PFSK-1 (cell line): ENCODE data around the gene TRIM45.

Experiments
- FOXP2 ChIP-seq: optimal IDR thresholded peaks from 2 replicates; pipeline ENCODE3; 2011; ENCODE audit warnings: borderline replicate concordance, control low read depth, inconsistent platforms; ENCODE audit not compliant: insufficient read depth; ENCODE audit errors: extremely low read length, extremely low read depth
- POLR2AphosphoS5 ChIP-seq: IDR thresholded peaks from 2 replicates; pipeline ENCODE4 v1.6.1; 2012; ENCODE audit warnings: low read depth, mild to moderate bottlenecking, control low read depth, low read length, moderate library complexity
- REST ChIP-seq, 2 experiments: IDR thresholded peaks; 2 replicates each; pipeline versions ENCODE4 v1.6.1 to v1.8.0; 2011 to 2012; ENCODE audit warnings: low read depth in 2 of 2, low read length in 2 of 2, control low read depth in 1 of 2, inconsistent platforms in 1 of 2, mild to moderate bottlenecking in 1 of 2, moderate library complexity in 1 of 2; ENCODE audit not compliant: insufficient read depth in 1 of 2
- SIN3A ChIP-seq: IDR thresholded peaks from 2 replicates; pipeline ENCODE4 v1.6.1; 2012; ENCODE audit warnings: mild to moderate bottlenecking, low read length, moderate library complexity, borderline replicate concordance; ENCODE audit not compliant: insufficient read depth
- TAF1 ChIP-seq: IDR thresholded peaks from 2 replicates; pipeline ENCODE4 v1.6.1; 2012; ENCODE audit warnings: low read length, control low read depth, borderline replicate concordance; ENCODE audit not compliant: insufficient read depth

Gene TRIM45

GRCh38 chr1:117164209-117164608, 42.7 kb upstream of the TRIM45 start:
- TF ChIP-seq TAF1 (no peak), FOXP2 (no peak), SIN3A (no peak), POLR2AphosphoS5 (no peak), REST (IDR thresholded peaks at IDR 0.05; ENCODE audit: insufficient read depth in 1 of 2, low read depth in 2 of 2, low read length in 2 of 2) (no peak)

GRCh38 chr1:117162816-117163215, 41.3 kb upstream of the TRIM45 start:
- no peak for TF ChIP-seq FOXP2
- no peak for TF ChIP-seq POLR2AphosphoS5
- no peak for TF ChIP-seq TAF1
- no peak for TF ChIP-seq REST (IDR thresholded peaks at IDR 0.05; ENCODE audit: insufficient read depth in 1 of 2, low read depth in 2 of 2, low read length in 2 of 2)
- TF ChIP-seq SIN3A = no peak

- TF ChIP-seq TAF1 = no peak
- no peak for TF ChIP-seq SIN3A
- no peak for TF ChIP-seq FOXP2
- TF ChIP-seq REST (IDR thresholded peaks at IDR 0.05; ENCODE audit: insufficient read depth in 1 of 2, low read depth in 2 of 2, low read length in 2 of 2) = no peak
- no peak for TF ChIP-seq POLR2AphosphoS5
Measured at GRCh38 chr1:117161887-117162286, 40.3 kb upstream of the TRIM45 start.

GRCh38 chr1:117150316-117150715, 28.8 kb upstream of the TRIM45 start:
- TF ChIP-seq SIN3A (no peak), FOXP2 (no peak), TAF1 (no peak), REST (IDR thresholded peaks at IDR 0.05; ENCODE audit: insufficient read depth in 1 of 2, low read depth in 2 of 2, low read length in 2 of 2) (no peak), POLR2AphosphoS5 (no peak)
